Pancreas (tissue), 10 donors: ENCODE data around the gene MAPK7. TPM values are rescaled to one million over a fixed set of nuclear protein-coding genes. Genes with fewer than 3 reads are reported as not detected.

Source experiments
- ATAC-seq, 4 donors: fragments of 200-7000 bp; cut with Tn5 transposase; one replicate each; pipeline versions ENCODE4 v1.8.0 to v1.9.1; 2020; ENCODE audit warnings: mild to moderate bottlenecking in 4 of 4, moderate library complexity in 4 of 4
- DNase-seq, 6 donors: peaks; one replicate each; pipeline ENCODE4 v3.0.0-alpha.2; 2020
- FAIRE-seq: peaks from 2 replicates; lab custom pipeline; 2012; peaks lifted over from hg19 to GRCh38; lab: Jason Lieb, UNC
- H3K27ac ChIP-seq, 4 donors: fragments of 200-600 bp; sonication (generic); 1 replicate in 3 of 4; 2 replicates in 1 of 4; pipeline versions ENCODE4 v1.5.0 to v1.8.0; 2020
- H3K27me3 ChIP-seq, 4 donors: fragments of 200-600 bp; one replicate each; pipeline ENCODE4 v1.8.0; 2021
- H3K36me3 ChIP-seq, 3 donors: fragments of 200-600 bp; sonication (generic) in 1 of 3; one replicate each; pipeline versions ENCODE4 v1.5.0 to v1.8.0; 2020 to 2021
- H3K4me1 ChIP-seq, 3 donors: fragments of 200-600 bp; one replicate each; pipeline ENCODE4 v1.8.0; 2021
- H3K4me3 ChIP-seq, 4 donors: fragments of 200-600 bp; sonication (generic) in 2 of 4; one replicate each; pipeline versions ENCODE4 v1.5.0 to v1.8.0; 2020 to 2021
- H3K9me3 ChIP-seq, 4 donors: fragments of 200-600 bp; one replicate each; pipeline ENCODE4 v1.8.0; 2021
- CTCF ChIP-seq, 4 donors: fragments of 200-600 bp; sonication (generic) in 3 of 4; IDR thresholded peaks; one replicate each; pipeline versions ENCODE4 v1.5.0 to v1.8.0; 2021; ENCODE audit warnings: antibody characterized with exemption in 4 of 4
- WGBS, 2 donors: extraction: QIAGEN DNeasy Blood & Tissue Kit; methylation state at CpG; one replicate each; pipeline ENCODE4 v1.1.7; 2013; 5-methylcytosine and 5-hydroxymethylcytosine counted together
- intact Hi-C, 3 donors: fragments of 100-400 bp; cut with DNase I; formaldehyde crosslinking; loops; one replicate each; pipeline versions ENCODE4 v1.11.1 to v1.14.2; 2022
- polyA plus RNA-seq, 2 donors: library from polyadenylated mRNA; stranded (reverse); fragments of 200-250 nt; gene quantifications; one replicate each; pipeline ENCODE4 v1.2.3, GENCODE V29; 2013
- total RNA-seq, 6 donors: library from RNA; stranded (reverse); fragmentation: NEBNext Ultra II Directional in 4 of 6; extraction: Animal tissue kit (Norgen Biotek cat#: 25700) in 4 of 6; gene quantifications; one replicate each; pipeline versions ENCODE4 v1.2.1 to v1.2.4, GENCODE V29; 2021 to 2023
- donor health status: healthy with polysubstance abuse.
- donor health status: DM: no; HTN: no; CAD: no; lungs with moderate emphysema.
- donor health status: DM: no; HTN: no; CAD: no.
- donor health status: control.
- donor health status: control.
- donor health status: Bipolar disorder and iron deficiency.
- donor health status: DM: yes; HTN: yes; CAD: no.
- donor health status: DM: no; HTN: no; CAD: no.
- donor health status: DM: no; HTN: no; CAD: no.
- donor health status: DM: yes; HTN: yes; CAD: no.

The MAPK7 gene
- total and polyA plus RNA-seq, 8 donors = 3.4 to 10.5 (median 7.9) TPM

GRCh38 chr17:19377602-19378415 lies 489 bp upstream of the MAPK7 start:
- DNase-seq = peak; percentile 97 to 100 (median 98)
- Histone ChIP-seq H3K27me3 (no peaks in the 10 kb centered on the region), H3K4me3 (peak overlapping the region; percentile 70 to 94 (median 78)), H3K27ac (peak overlapping the region; percentile 89 to 96 (median 92)), H3K9me3 (no peaks in the 10 kb centered on the region), H3K36me3 (peaks cover 2 to 16% (median 12%) of the 10 kb centered on the region in 3 donors), H3K4me1 (peaks cover 4 to 7% (median 6%) of the 10 kb centered on the region in 3 donors)
- intact Hi-C loops = no loop called here
- 0 to 1% methylated on average over 67 of the region's 67 CpGs for WGBS, 2 donors
- TF ChIP-seq CTCF (IDR thresholded peaks at IDR 0.05) = no peak
- peak; percentile 89 to 96 (median 91) for ATAC-seq
- peak; percentile 92 for FAIRE-seq

GRCh38 chr17:19379361-19380065 lies 1.2 kb downstream of the MAPK7 start:
- H3K4me1 ChIP-seq = peaks cover 4 to 7% (median 6%) of the 10 kb centered on the region in 3 donors
- TF ChIP-seq CTCF (IDR thresholded peaks at IDR 0.05) = no peak
- peaks cover 2 to 16% (median 12%) of the 10 kb centered on the region in 3 donors for H3K36me3 ChIP-seq
- H3K4me3 ChIP-seq = peak overlapping the region in 3 of 4 donors; percentile 70 to 94 (median 86)
- no peak for DNase-seq
- H3K27ac ChIP-seq = no peak overlapping the region
- WGBS, 2 donors = 73 to 77% methylated on average over 13 of the region's 13 CpGs
- intact Hi-C loops = no loop called here
- H3K27me3 ChIP-seq = no peaks in the 10 kb centered on the region
- no peak for FAIRE-seq
- ATAC-seq = no peak
- no peaks in the 10 kb centered on the region for H3K9me3 ChIP-seq

GRCh38 chr17:19380481-19381301 lies 2.4 kb downstream of the MAPK7 start:
- Histone ChIP-seq H3K4me1 (peaks cover 4 to 7% (median 6%) of the 10 kb centered on the region in 3 donors), H3K27me3 (no peaks in the 10 kb centered on the region), H3K36me3 (peaks cover 2 to 16% (median 12%) of the 10 kb centered on the region in 3 donors), H3K9me3 (no peaks in the 10 kb centered on the region), H3K27ac (no peak overlapping the region), H3K4me3 (no peak overlapping the region)
- peak in 1 of 6 donors; percentile 50 for DNase-seq
- WGBS, 2 donors = 90 to 92% methylated on average over 29 of the region's 29 CpGs
- no peak for FAIRE-seq
- no peak for TF ChIP-seq CTCF (IDR thresholded peaks at IDR 0.05)
- ATAC-seq = no peak
- intact Hi-C loops = no loop called here

GRCh38 chr17:19381361-19381740 lies 3.1 kb downstream of the MAPK7 start:
- WGBS, 2 donors = 93 to 96% methylated on average over 7 of the region's 7 CpGs
- H3K36me3 ChIP-seq = peaks cover 2 to 16% (median 12%) of the 10 kb centered on the region in 3 donors
- intact Hi-C loops = no loop called here
- ATAC-seq (no peak), FAIRE-seq (no peak), DNase-seq (no peak)
- no peaks in the 10 kb centered on the region for H3K27me3 ChIP-seq
- H3K9me3 ChIP-seq = no peaks in the 10 kb centered on the region
- no peak overlapping the region for H3K4me3 ChIP-seq
- H3K4me1 ChIP-seq = peaks cover 4 to 7% (median 6%) of the 10 kb centered on the region in 3 donors
- H3K27ac ChIP-seq = no peak overlapping the region
- no peak for TF ChIP-seq CTCF (IDR thresholded peaks at IDR 0.05)
